Stimulated activated CD4-positive, alpha-beta T cell treated with anti-CD3 and anti-CD28 coated beads, Interleukin-12 subunit alpha, Interleukin-12 subunit beta, amount 100 ng/mL, for 4 hours (primary cell): ENCODE results near the gene DNAH12.
"Not testable (repeated sequence)": the region's sequence is repeated elsewhere in the genome, so short reads cannot be mapped to it uniquely, and the experiment has no call there.

Experiments used
- DNase-seq: peaks from one replicate; pipeline ENCODE4 v3.0.0-alpha.2; 2020

The DNAH12 gene

GRCh38 chr3:57538465-57538864 lies 5.7 kb downstream of the DNAH12 start:
- no peak for DNase-seq

- no peak for DNase-seq
These were observed 14.0 kb downstream of the DNAH12 start for GRCh38 chr3:57530071-57530608.

GRCh38 chr3:57518276-57518915 lies 25.7 kb downstream of the DNAH12 start:
- DNase-seq: no peak

- no peak for DNase-seq
These were observed 32.0 kb downstream of the DNAH12 start for GRCh38 chr3:57512166-57512565.

GRCh38 chr3:57505901-57506300 lies 38.2 kb downstream of the DNAH12 start:
- DNase-seq: no peak

GRCh38 chr3:57500506-57500905 lies 43.6 kb downstream of the DNAH12 start:
- DNase-seq: no peak

GRCh38 chr3:57497904-57498303 lies 46.2 kb downstream of the DNAH12 start:
- no peak for DNase-seq

- no peak for DNase-seq
These were observed 59.6 kb downstream of the DNAH12 start for GRCh38 chr3:57484563-57484962.

GRCh38 chr3:57477193-57477592 lies 67.0 kb downstream of the DNAH12 start:
- DNase-seq: not testable (repeated sequence)

GRCh38 chr3:57464801-57465200 lies 79.3 kb downstream of the DNAH12 start:
- DNase-seq: no peak

GRCh38 chr3:57464011-57464410 lies 80.1 kb downstream of the DNAH12 start:
- no peak for DNase-seq

GRCh38 chr3:57451150-57451846 lies 92.8 kb downstream of the DNAH12 start:
- no peak for DNase-seq

- not testable (repeated sequence) for DNase-seq
These were observed 94.8 kb downstream of the DNAH12 start for GRCh38 chr3:57449276-57449847.

- not testable (repeated sequence) for DNase-seq
These were observed 95.7 kb downstream of the DNAH12 start for GRCh38 chr3:57448489-57448888.

GRCh38 chr3:57446318-57446841 lies 97.8 kb downstream of the DNAH12 start:
- no peak for DNase-seq

GRCh38 chr3:57444469-57444868 lies 99.7 kb downstream of the DNAH12 start:
- no peak for DNase-seq

- not testable (repeated sequence) for DNase-seq
These were observed 104.0 kb downstream of the DNAH12 start for GRCh38 chr3:57440144-57440543.

- not testable (repeated sequence) for DNase-seq
These were observed 105.7 kb downstream of the DNAH12 start for GRCh38 chr3:57438460-57438859.

GRCh38 chr3:57436195-57436761 lies 107.9 kb downstream of the DNAH12 start:
- no peak for DNase-seq

- no peak for DNase-seq
These were observed 110.1 kb downstream of the DNAH12 start for GRCh38 chr3:57434041-57434440.

- no peak for DNase-seq
These were observed 120.8 kb downstream of the DNAH12 start for GRCh38 chr3:57423335-57423734.

- DNase-seq: no peak
These were observed 122.8 kb downstream of the DNAH12 start for GRCh38 chr3:57421336-57421735.

GRCh38 chr3:57420001-57420400 lies 124.1 kb downstream of the DNAH12 start:
- DNase-seq: no peak
